Spleen (tissue), 11 donors: Measurements from ENCODE around the gene RCN1. TPM values are rescaled to one million over a fixed set of nuclear protein-coding genes. Genes with fewer than 3 reads are reported as not detected.

Experiments
- DNase-seq: peaks from one replicate; pipeline ENCODE4 v3.0.0-alpha.2; 2020
- H3K27ac ChIP-seq, 8 donors: fragments of 200-600 bp; sonication (generic) in 7 of 8; 1 replicate in 4 of 8; 2 replicates in 4 of 8; pipeline versions ENCODE4 v1.5.0 to v1.8.0; 2016 to 2021; ENCODE audit warnings: inconsistent platforms in 4 of 8, mild to moderate bottlenecking in 4 of 8, moderate library complexity in 1 of 8
- H3K27me3 ChIP-seq, 7 donors: fragments of 200-600 bp; sonication (generic) in 6 of 7; replicated peaks in 1 of 7; 1 replicate in 4 of 7; 2 replicates in 3 of 7; pipeline versions ENCODE4 v1.5.0 to v1.8.0; 2016 to 2021; ENCODE audit warnings: inconsistent platforms in 3 of 7, mild to moderate bottlenecking in 1 of 7
- H3K36me3 ChIP-seq, 6 donors: fragments of 200-600 bp; sonication (generic) in 5 of 6; 1 replicate in 4 of 6; 2 replicates in 2 of 6; pipeline versions ENCODE4 v1.5.0 to v1.8.0; 2016 to 2021; ENCODE audit warnings: inconsistent platforms in 2 of 6
- H3K4me1 ChIP-seq, 6 donors: fragments of 200-600 bp; sonication (generic) in 5 of 6; 1 replicate in 3 of 6; 2 replicates in 3 of 6; pipeline versions ENCODE4 v1.5.0 to v1.8.0; 2016 to 2021; ENCODE audit warnings: inconsistent platforms in 3 of 6
- H3K4me3 ChIP-seq, 8 donors: fragments of 200-600 bp; sonication (generic) in 7 of 8; 1 replicate in 4 of 8; 2 replicates in 4 of 8; pipeline versions ENCODE4 v1.5.0 to v1.8.0; 2016 to 2021; ENCODE audit warnings: inconsistent platforms in 4 of 8, mild to moderate bottlenecking in 4 of 8, moderate library complexity in 2 of 8
- H3K9me3 ChIP-seq, 8 donors: fragments of 200-600 bp; sonication (generic) in 7 of 8; 1 replicate in 4 of 8; 2 replicates in 4 of 8; pipeline versions ENCODE4 v1.5.0 to v1.8.0; 2016 to 2021; ENCODE audit warnings: inconsistent platforms in 4 of 8
- CTCF ChIP-seq, 11 experiments: fragments of 200-600 bp in 7 of 11; fragments of 450-650 bp in 4 of 11; sonication (generic) in 4 of 11; IDR thresholded peaks in 8 of 11; conservative IDR thresholded peaks in 3 of 11; 1 replicate in 7 of 11; 2 replicates in 4 of 11; pipeline versions ENCODE4 v1.4.0 to v1.8.0; 2016 to 2021; ENCODE audit warnings: antibody characterized with exemption in 11 of 11, inconsistent platforms in 4 of 11, mild to moderate bottlenecking in 1 of 11
- POLR2A ChIP-seq, 3 donors: fragments of 450-650 bp; IDR thresholded peaks; one replicate each; pipeline ENCODE4 v1.5.1; 2017; ENCODE audit warnings: antibody characterized with exemption in 3 of 3, mild to moderate bottlenecking in 1 of 3
- POLR2AphosphoS5 ChIP-seq, 3 donors: sonication (generic); formaldehyde crosslinking; IDR thresholded peaks; one replicate each; pipeline ENCODE4 v1.5.1; 2017; ENCODE audit warnings: antibody characterized with exemption in 3 of 3
- WGBS, 5 donors: extraction: QIAGEN DNeasy Blood & Tissue Kit in 3 of 5; methylation state at CpG; one replicate each; pipeline versions ENCODE4 v1.1.5 to v1.1.7; 2013 to 2018; 5-methylcytosine and 5-hydroxymethylcytosine counted together
- intact Hi-C: fragments of 100-400 bp; cut with DNase I; formaldehyde crosslinking; loops from one replicate; pipeline ENCODE4 v1.15.0; 2023; ENCODE audit warnings: low total_unique reads
- polyA plus RNA-seq, 3 donors: library from polyadenylated mRNA; stranded (reverse); fragments of 200-250 nt; gene quantifications; one replicate each; pipeline ENCODE4 v1.2.1, GENCODE V29; 2013
- total RNA-seq, 7 donors: library from RNA; depleted of rRNA in 3 of 7; stranded (reverse); fragments of >200 nt in 3 of 7; fragmentation: NEBNext Ultra II Directional in 4 of 7; extraction: Animal tissue kit (Norgen Biotek cat#: 25700) in 4 of 7; gene quantifications; one replicate each; pipeline versions ENCODE4 v1.1.0 to v1.2.1, GENCODE V29; 2016 to 2021
- donor health status: healthy with polysubstance abuse.
- donor health status: DM: no; HTN: no; CAD: no; lungs with moderate emphysema.
- donor health status: DM: no; HTN: no; CAD: no.
- donor health status: Bipolar disorder and iron deficiency.
- donor health status: healthy.
- donor health status: DM: no; HTN: no; CAD: no.
- donor health status: DM: yes; HTN: yes; CAD: no.

RCN1 gene
- total and polyA plus RNA-seq, 10 donors = 23.3 to 53.8 (median 38.2) TPM

DNA sequence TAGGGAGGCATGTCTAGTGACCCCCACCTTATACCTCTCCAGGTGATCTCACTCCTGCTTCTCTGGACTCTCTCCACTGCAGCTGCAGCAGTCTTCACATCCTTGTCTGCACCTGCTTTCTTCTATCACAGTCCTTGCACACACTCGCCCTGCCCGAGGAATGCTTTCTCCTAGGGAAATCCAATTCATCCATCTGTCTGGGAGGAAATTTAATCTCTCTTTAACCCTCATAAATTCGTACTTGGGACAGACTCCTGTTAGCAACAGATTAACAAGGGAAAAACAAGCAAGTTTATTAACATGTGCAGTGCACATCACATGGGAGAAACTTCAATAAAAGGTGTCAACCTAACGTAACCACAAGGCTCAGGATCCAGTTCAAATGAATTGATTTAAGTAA is 11.3 kb upstream of the RCN1 start:
- intact Hi-C loops = no loop called here
- no peaks in the 10 kb centered on the region for H3K36me3 ChIP-seq
- no peak overlapping the region for H3K4me3 ChIP-seq
- no peak for DNase-seq
- no peaks in the 10 kb centered on the region for H3K4me1 ChIP-seq
- H3K9me3 ChIP-seq = no peaks in the 10 kb centered on the region
- 72 to 86% (median 79%) methylated on average over 4 of the region's 4 CpGs for WGBS, 5 donors
- TF ChIP-seq POLR2A (IDR thresholded peaks at IDR 0.05) = no peak
- no peak for TF ChIP-seq CTCF (IDR thresholded peaks at IDR 0.05 in 8 of 11, conservative IDR thresholded peaks at IDR 0.05 in 3 of 11)
- TF ChIP-seq POLR2AphosphoS5 (IDR thresholded peaks at IDR 0.05) = no peak
- no peak overlapping the region for H3K27ac ChIP-seq
- H3K27me3 ChIP-seq = no peaks in the 10 kb centered on the region

GRCh38 chr11:32080361-32080980 is 10.4 kb upstream of the RCN1 start:
- H3K4me1 ChIP-seq = no peaks in the 10 kb centered on the region
- no peaks in the 10 kb centered on the region for H3K9me3 ChIP-seq
- H3K4me3 ChIP-seq = no peak overlapping the region
- H3K27ac ChIP-seq = no peak overlapping the region
- 82 to 93% (median 89%) methylated on average over 2 of the region's 2 CpGs for WGBS, 5 donors
- no peaks in the 10 kb centered on the region for H3K27me3 ChIP-seq
- H3K36me3 ChIP-seq = no peaks in the 10 kb centered on the region
- DNase-seq = no peak
- TF ChIP-seq POLR2AphosphoS5 (IDR thresholded peaks at IDR 0.05) = no peak
- TF ChIP-seq POLR2A (IDR thresholded peaks at IDR 0.05) = no peak
- no peak for TF ChIP-seq CTCF (IDR thresholded peaks at IDR 0.05 in 8 of 11, conservative IDR thresholded peaks at IDR 0.05 in 3 of 11)
- intact Hi-C loops = no loop called here

DNA sequence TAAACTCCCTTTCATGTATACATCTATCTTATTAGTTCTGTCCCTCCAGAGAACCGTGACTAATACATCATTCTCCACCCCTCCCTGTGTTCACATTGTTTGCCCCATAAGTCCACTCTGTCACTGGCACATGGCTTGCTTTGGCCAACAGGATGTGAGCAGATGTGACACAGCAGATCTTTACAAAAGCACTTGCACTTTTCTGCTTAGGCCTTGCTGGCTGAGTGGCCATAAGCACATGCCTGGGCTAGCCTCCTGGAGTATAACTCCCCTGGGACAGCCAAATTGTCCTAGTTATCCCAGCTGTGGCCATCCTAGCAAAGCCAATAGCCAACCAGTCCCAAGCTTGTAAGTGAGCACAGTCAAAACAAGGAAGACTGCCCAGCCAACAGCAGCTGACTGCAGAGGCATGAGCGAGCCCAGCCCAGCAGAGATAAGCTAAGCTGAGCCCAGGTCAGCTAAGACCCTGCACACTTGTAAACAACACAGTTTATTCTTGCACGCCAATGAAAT is 9.7 kb upstream of the RCN1 start:
- Histone ChIP-seq H3K27me3 (no peaks in the 10 kb centered on the region), H3K4me3 (no peak overlapping the region), H3K9me3 (no peaks in the 10 kb centered on the region), H3K27ac (no peak overlapping the region), H3K4me1 (no peaks in the 10 kb centered on the region), H3K36me3 (no peaks in the 10 kb centered on the region)
- TF ChIP-seq CTCF (IDR thresholded peaks at IDR 0.05 in 8 of 11, conservative IDR thresholded peaks at IDR 0.05 in 3 of 11) = no peak
- intact Hi-C loops = no loop called here
- no peak for DNase-seq
- WGBS, 5 donors = 68 to 88% (median 81%) methylated on average over 3 of the region's 3 CpGs

DNA sequence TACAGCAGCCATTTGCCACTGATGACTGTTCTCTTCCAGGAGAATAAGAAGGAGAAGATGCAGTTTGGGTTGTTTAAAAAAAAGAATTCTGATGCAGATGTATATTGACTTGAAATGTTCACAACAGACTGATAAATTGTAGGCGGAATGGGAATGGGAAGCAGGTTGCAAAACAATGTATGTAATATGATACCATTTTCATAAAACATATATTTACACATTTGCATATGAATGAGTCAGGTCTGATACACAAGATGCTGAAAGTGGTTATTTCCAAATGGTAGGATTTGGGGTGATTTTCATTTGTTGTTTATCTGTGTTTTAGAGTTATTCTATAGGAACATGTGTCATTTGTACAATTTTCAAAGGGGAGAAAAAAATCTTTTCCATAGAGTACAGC is 9.0 kb upstream of the RCN1 start:
- H3K36me3 ChIP-seq = no peaks in the 10 kb centered on the region
- no peaks in the 10 kb centered on the region for H3K9me3 ChIP-seq
- no peak overlapping the region for H3K4me3 ChIP-seq
- no peaks in the 10 kb centered on the region for H3K27me3 ChIP-seq
- TF ChIP-seq CTCF (IDR thresholded peaks at IDR 0.05 in 8 of 11, conservative IDR thresholded peaks at IDR 0.05 in 3 of 11) (no peak), POLR2A (IDR thresholded peaks at IDR 0.05) (no peak), POLR2AphosphoS5 (IDR thresholded peaks at IDR 0.05) (no peak)
- no peaks in the 10 kb centered on the region for H3K4me1 ChIP-seq
- H3K27ac ChIP-seq = no peak overlapping the region
- no peak for DNase-seq
- intact Hi-C loops = no loop called here
- 90 to 96% (median 94%) methylated on average over 1 of the region's 1 CpG for WGBS, 5 donors
